HepG2 (cell line): Measurements from ENCODE around the gene RTP4. TPM values are rescaled to one million over a fixed set of nuclear protein-coding genes. Genes with fewer than 3 reads are reported as not detected.

ENCODE experiments used
- CTCF ChIP-seq: sonication (generic); formaldehyde crosslinking; IDR thresholded peaks from 2 replicates; pipeline ENCODE4 v1.5.0; 2020; ENCODE audit warnings: mild to moderate bottlenecking, missing genetic modification reagents, moderate library complexity
- FOXC1 ChIP-seq: sonication (generic); formaldehyde crosslinking; IDR thresholded peaks from 2 replicates; pipeline ENCODE4 v1.8.0; 2022; ENCODE audit warnings: mild to moderate bottlenecking, missing genetic modification reagents, borderline replicate concordance
- FOXM1 ChIP-seq: sonication (generic); formaldehyde crosslinking; IDR thresholded peaks from 2 replicates; pipeline ENCODE4 v1.5.0; 2020; ENCODE audit warnings: missing genetic modification reagents
- GLMP ChIP-seq: sonication (generic); formaldehyde crosslinking; IDR thresholded peaks from 2 replicates; pipeline ENCODE4 v1.9.0; 2021; ENCODE audit warnings: missing genetic modification reagents, mild to moderate bottlenecking, borderline replicate concordance
- MAF1 ChIP-seq: sonication (generic); formaldehyde crosslinking; IDR thresholded peaks from 2 replicates; pipeline ENCODE4 v1.5.0; 2020; ENCODE audit warnings: missing genetic modification reagents, borderline replicate concordance
- SNAPC2 ChIP-seq: sonication (generic); formaldehyde crosslinking; IDR thresholded peaks from 2 replicates; pipeline ENCODE4 v1.8.1; 2022; ENCODE audit warnings: mild to moderate bottlenecking, missing genetic modification reagents
- TRAFD1 ChIP-seq: sonication (generic); formaldehyde crosslinking; IDR thresholded peaks from 2 replicates; pipeline ENCODE4 v1.5.1; 2020; ENCODE audit warnings: missing genetic modification reagents, mild to moderate bottlenecking, borderline replicate concordance
- U2AF2 ChIP-seq: fragments of 200-400 bp; formaldehyde crosslinking; IDR thresholded peaks from 2 replicates; pipeline ENCODE4 v1.6.1; 2017; ENCODE audit warnings: low read depth, mild to moderate bottlenecking, low read length
- ZBTB43 ChIP-seq: sonication (generic); formaldehyde crosslinking; conservative IDR thresholded peaks from 2 replicates; pipeline ENCODE4 v1.4.0; 2020; ENCODE audit warnings: missing genetic modification reagents
- ZBTB49 ChIP-seq: sonication (generic); formaldehyde crosslinking; IDR thresholded peaks from 2 replicates; pipeline ENCODE4 v1.4.0; 2020; ENCODE audit warnings: missing genetic modification reagents, borderline replicate concordance
- ZFP36 ChIP-seq: fragments of 150-350 bp; IDR thresholded peaks from 2 replicates; pipeline ENCODE4 v1.6.1; 2018; ENCODE audit warnings: borderline replicate concordance, low read length, low read depth; ENCODE audit not compliant: partially characterized antibody
- ZFP91 ChIP-seq: sonication (generic); formaldehyde crosslinking; IDR thresholded peaks from 2 replicates; pipeline ENCODE4 v1.9.0; 2022; ENCODE audit warnings: missing genetic modification reagents, mild to moderate bottlenecking, borderline replicate concordance
- ZNF18 ChIP-seq: sonication (generic); formaldehyde crosslinking; IDR thresholded peaks from 2 replicates; pipeline ENCODE4 v1.8.0; 2022; ENCODE audit warnings: mild to moderate bottlenecking, missing genetic modification reagents; ENCODE audit not compliant: insufficient replicate concordance
- ZNF232 ChIP-seq: sonication (generic); formaldehyde crosslinking; IDR thresholded peaks from 2 replicates; pipeline ENCODE4 v1.4.0; 2020; ENCODE audit warnings: missing genetic modification reagents, borderline replicate concordance
- ZNF614 ChIP-seq: IDR thresholded peaks from 2 replicates; pipeline ENCODE4 v1.6.1; 2018; ENCODE audit warnings: missing biosample characterization, missing genetic modification reagents, inconsistent platforms, borderline replicate concordance
- polyA plus RNA-seq, 8 experiments: library from polyadenylated mRNA; depleted of rRNA in 3 of 8; stranded (reverse) in 7 of 8; unstranded in 1 of 8; fragments of >200 nt; fragmentation: Illumina TruSeq in 4 of 8; extraction: Trizol in 4 of 8; gene quantifications; 2 replicates each; pipeline versions ENCODE4 v1.2.1 to v1.2.3, GENCODE V29; 2011 to 2016; ENCODE audit warnings: low read depth in 4 of 8, missing spikeins in 1 of 8, mixed read lengths in 1 of 8; ENCODE audit not compliant: insufficient read depth in 1 of 8
- total RNA-seq, 5 experiments: library from RNA; depleted of rRNA; stranded (reverse); fragments of >200 nt; fragmentation: Illumina TruSeq; extraction: Trizol; gene quantifications; 2 replicates each; pipeline ENCODE4 v1.2.3, GENCODE V29; 2016; ENCODE audit warnings: low read depth in 1 of 5

Gene RTP4
- total and polyA plus RNA-seq, 2 of the 13 experiments (the other 11 are each of a cell fraction or from before 2014, with no cell fraction given), result 0.11 to 0.62 TPM

- no peak for TF ChIP-seq ZFP91 (CRISPR knock-in tag)
- no peak for TF ChIP-seq FOXC1
- TF ChIP-seq TRAFD1, result no peak
- TF ChIP-seq GLMP, result no peak
- TF ChIP-seq ZBTB43, result no peak
- TF ChIP-seq ZNF18 (CRISPR knock-in tag), result no peak
- no peak for TF ChIP-seq ZFP36
- TF ChIP-seq CTCF (CRISPR knock-in tag), result peak; percentile 82
- no peak for TF ChIP-seq FOXM1 (CRISPR knock-in tag)
- TF ChIP-seq ZBTB49 (CRISPR knock-in tag), result no peak
- TF ChIP-seq MAF1 (CRISPR knock-in tag), result no peak
- TF ChIP-seq SNAPC2, result 0 out of 2 replicates have a peak, but pooled peaks have one; percentile 21
- no peak for TF ChIP-seq ZNF614 (CRISPR knock-in tag)
- 0 out of 2 replicates have a peak, but pooled peaks have one; percentile 33 for TF ChIP-seq ZNF232
- no peak for TF ChIP-seq U2AF2
These were observed 49.2 kb upstream of the RTP4 start (continued) for GRCh38 chr3:187318819-187319616.
